Liver (tissue), 9 donors: Measurements from ENCODE around the gene DCUN1D2. TPM values are rescaled to one million over a fixed set of nuclear protein-coding genes. Genes with fewer than 3 reads are reported as not detected.

Experiments used
- DNase-seq: peaks from one replicate; pipeline ENCODE4 v3.0.0-alpha.2; 2017; ENCODE audit warnings: low spot score
- H3K27ac ChIP-seq, 2 donors: one replicate each; pipeline ENCODE4 v1.7.0; 2013; ENCODE audit warnings: inconsistent platforms in 2 of 2, low read length in 2 of 2, control low read depth in 1 of 2, low read depth in 1 of 2, mild to moderate bottlenecking in 1 of 2
- H3K27me3 ChIP-seq, 4 donors: one replicate each; pipeline versions ENCODE4 v1.6.1 to v1.7.0; 2013; ENCODE audit warnings: low read length in 3 of 4, inconsistent platforms in 1 of 4, mild to moderate bottlenecking in 1 of 4, moderate library complexity in 1 of 4; ENCODE audit not compliant: control insufficient read depth in 4 of 4, insufficient read depth in 4 of 4
- H3K36me3 ChIP-seq, 4 donors: one replicate each; pipeline versions ENCODE4 v1.6.1 to v1.7.0; 2013; ENCODE audit warnings: low read length in 3 of 4, mild to moderate bottlenecking in 3 of 4, low read depth in 1 of 4, moderate library complexity in 1 of 4; ENCODE audit not compliant: control insufficient read depth in 4 of 4, insufficient read depth in 3 of 4
- H3K4me1 ChIP-seq, 4 donors: one replicate each; pipeline versions ENCODE4 v1.6.1 to v1.7.0; 2013; ENCODE audit warnings: low read length in 3 of 4, mild to moderate bottlenecking in 3 of 4, moderate library complexity in 1 of 4; ENCODE audit not compliant: control insufficient read depth in 4 of 4, insufficient read depth in 4 of 4
- H3K4me3 ChIP-seq, 3 donors: one replicate each; pipeline versions ENCODE4 v1.6.1 to v1.7.0; 2013; ENCODE audit warnings: low read length in 3 of 3, control low read depth in 1 of 3, low read depth in 1 of 3, mild to moderate bottlenecking in 1 of 3
- H3K9ac ChIP-seq, 2 donors: one replicate each; pipeline ENCODE4 v1.7.0; 2013; ENCODE audit warnings: low read length in 2 of 2, mild to moderate bottlenecking in 2 of 2, moderate library complexity in 2 of 2, control low read depth in 1 of 2, low read depth in 1 of 2
- H3K9me3 ChIP-seq, 4 donors: one replicate each; pipeline versions ENCODE4 v1.6.1 to v1.7.0; 2013; ENCODE audit warnings: low read length in 3 of 4; ENCODE audit not compliant: control insufficient read depth in 4 of 4
- EGR1 ChIP-seq, 2 donors: IDR thresholded peaks; 2 replicates each; pipeline ENCODE4 v1.6.1; 2016 to 2018; ENCODE audit warnings: antibody characterized with exemption in 2 of 2, low read depth in 2 of 2
- FOXA1 ChIP-seq: IDR thresholded peaks from 2 replicates; pipeline ENCODE4 v1.6.1; 2016; ENCODE audit warnings: antibody characterized with exemption
- FOXA2 ChIP-seq: IDR thresholded peaks from 2 replicates; pipeline ENCODE4 v1.6.1; 2016; ENCODE audit warnings: antibody characterized with exemption
- GABPA ChIP-seq, 2 donors: IDR thresholded peaks in 1 of 2; conservative IDR thresholded peaks in 1 of 2; 2 replicates each; pipeline ENCODE4 v1.6.1; 2016; ENCODE audit warnings: antibody characterized with exemption in 2 of 2, mild to moderate bottlenecking in 1 of 2, moderate library complexity in 1 of 2
- HNF4A ChIP-seq, 2 donors: conservative IDR thresholded peaks; 2 replicates each; pipeline ENCODE4 v1.6.1; 2016; ENCODE audit warnings: antibody characterized with exemption in 2 of 2, mild to moderate bottlenecking in 2 of 2
- HNF4G ChIP-seq: IDR thresholded peaks from 2 replicates; pipeline ENCODE4 v1.6.1; 2016; ENCODE audit warnings: antibody characterized with exemption
- JUND ChIP-seq, 2 donors: IDR thresholded peaks; 2 replicates each; pipeline ENCODE4 v1.6.1; 2016; ENCODE audit warnings: antibody characterized with exemption in 2 of 2
- NR2F2 ChIP-seq: IDR thresholded peaks from 2 replicates; pipeline ENCODE4 v1.6.1; 2016; ENCODE audit warnings: antibody characterized with exemption
- RAD21 ChIP-seq, 2 donors: IDR thresholded peaks; 2 replicates each; pipeline ENCODE4 v1.6.1; 2016; ENCODE audit warnings: antibody characterized with exemption in 2 of 2, mild to moderate bottlenecking in 2 of 2
- RXRA ChIP-seq, 2 donors: IDR thresholded peaks; 2 replicates each; pipeline ENCODE4 v1.6.1; 2017 to 2018; ENCODE audit warnings: antibody characterized with exemption in 2 of 2, mild to moderate bottlenecking in 1 of 2
- SP1 ChIP-seq: IDR thresholded peaks from 2 replicates; pipeline ENCODE4 v1.6.1; 2018; ENCODE audit warnings: antibody characterized with exemption, mild to moderate bottlenecking
- TAF1 ChIP-seq: conservative IDR thresholded peaks from 2 replicates; pipeline ENCODE4 v1.6.1; 2016; ENCODE audit warnings: antibody characterized with exemption, mild to moderate bottlenecking
- YY1 ChIP-seq: IDR thresholded peaks from 2 replicates; pipeline ENCODE4 v1.6.1; 2016; ENCODE audit warnings: antibody characterized with exemption, mild to moderate bottlenecking
- WGBS: extraction: QIAGEN DNeasy Blood & Tissue Kit; methylation state at CpG from one replicate; pipeline ENCODE4 v1.1.7; 2013; 5-methylcytosine and 5-hydroxymethylcytosine counted together
- polyA plus RNA-seq, 2 donors: library from polyadenylated mRNA; stranded (reverse) in 1 of 2; unstranded in 1 of 2; fragments of 200-250 nt in 1 of 2; fragments of >200 nt in 1 of 2; fragmentation: Nextera tagmentation in 1 of 2; extraction: Ambion mirVana in 1 of 2; gene quantifications; one replicate each; pipeline versions ENCODE4 v1.2.1 to v1.2.3, GENCODE V29; 2013 to 2015
- total RNA-seq, 2 donors: library from RNA; depleted of rRNA; stranded (reverse); fragments of >200 nt; gene quantifications; one replicate each; pipeline ENCODE4 v1.2.3, GENCODE V29; 2014
- TF ChIP-seq, protein P1 (sequence below): IDR thresholded peaks from 2 replicates; pipeline ENCODE4 v1.6.1; 2016; ENCODE audit warnings: antibody characterized with exemption
- TF ChIP-seq, protein P2 (sequence below): IDR thresholded peaks from 2 replicates; pipeline ENCODE4 v1.6.1; 2016; ENCODE audit warnings: antibody characterized with exemption
- TF ChIP-seq, protein P3 (sequence below): IDR thresholded peaks from 2 replicates; pipeline ENCODE4 v1.6.1; 2016; ENCODE audit warnings: antibody characterized with exemption, mild to moderate bottlenecking
- TF ChIP-seq, protein P4 (sequence below): fragments of 150-350 bp; IDR thresholded peaks from 2 replicates; pipeline ENCODE4 v1.5.1; 2017; ENCODE audit warnings: improper control_type of control experiment, low read depth, low read length; ENCODE audit not compliant: missing input control
- TF ChIP-seq, protein P5 (sequence below): IDR thresholded peaks from 2 replicates; pipeline ENCODE4 v1.6.1; 2016; ENCODE audit warnings: antibody characterized with exemption
- donor health status: healthy.
- donor health status: healthy.
- donor health status: healthy.
- donor health status: healthy.
- donor health status: healthy.

DCUN1D2 gene
- total and polyA plus RNA-seq, 4 donors = 4.0 to 13.1 (median 5.5) TPM

DNA sequence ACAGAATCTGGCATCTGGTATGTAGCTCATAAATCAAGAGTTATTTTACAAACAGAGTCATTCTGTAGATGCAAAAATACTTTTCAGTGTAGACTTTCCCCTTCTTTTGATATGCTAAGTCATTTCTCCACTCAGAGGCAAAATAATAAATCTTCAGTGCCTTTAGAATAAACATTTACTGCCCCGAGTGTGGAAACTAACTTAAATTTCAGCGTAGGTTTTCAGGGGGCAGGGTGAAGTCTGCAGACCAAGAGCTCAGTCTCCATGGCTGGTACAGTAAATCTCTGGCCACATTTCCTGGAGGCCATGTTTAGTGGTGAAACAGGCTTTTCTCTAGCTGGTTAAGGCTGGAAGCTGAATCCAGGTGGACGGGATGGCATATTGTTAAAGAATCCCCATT, 24.1 kb downstream of the DCUN1D2 start:
- H3K36me3 ChIP-seq = peaks cover 0 to 7% (median 3%) of the 10 kb centered on the region in 4 donors
- DNase-seq = no peak
- 97% methylated on average over 3 of the region's 3 CpGs for WGBS
- no peak overlapping the region for H3K9ac ChIP-seq
- no peak overlapping the region for H3K27ac ChIP-seq
- no peak overlapping the region for H3K4me3 ChIP-seq
- no peaks in the 10 kb centered on the region for H3K9me3 ChIP-seq
- H3K4me1 ChIP-seq = peaks cover 0 to 2% (median 0%) of the 10 kb centered on the region in 4 donors
- no peaks in the 10 kb centered on the region for H3K27me3 ChIP-seq
- TF ChIP-seq SP1 (no peak), NR2F2 (no peak), EGR1 (IDR thresholded peaks at IDR 0.05; ENCODE audit: low read depth in 2 of 2) (no peak), HNF4G (no peak), YY1 (no peak), JUND (IDR thresholded peaks at IDR 0.05) (no peak), RAD21 (IDR thresholded peaks at IDR 0.05) (no peak), FOXA2 (no peak), GABPA (IDR thresholded peaks at IDR 0.05 in 1 of 2, conservative IDR thresholded peaks at IDR 0.05 in 1 of 2) (no peak), RXRA (IDR thresholded peaks at IDR 0.05) (no peak), HNF4A (conservative IDR thresholded peaks at IDR 0.05) (no peak), TAF1 (no peak), FOXA1 (no peak)
- TF ChIP-seq, protein P1, sequence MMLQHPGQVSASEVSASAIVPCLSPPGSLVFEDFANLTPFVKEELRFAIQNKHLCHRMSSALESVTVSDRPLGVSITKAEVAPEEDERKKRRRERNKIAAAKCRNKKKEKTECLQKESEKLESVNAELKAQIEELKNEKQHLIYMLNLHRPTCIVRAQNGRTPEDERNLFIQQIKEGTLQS = no peak
- TF ChIP-seq, protein P2, sequence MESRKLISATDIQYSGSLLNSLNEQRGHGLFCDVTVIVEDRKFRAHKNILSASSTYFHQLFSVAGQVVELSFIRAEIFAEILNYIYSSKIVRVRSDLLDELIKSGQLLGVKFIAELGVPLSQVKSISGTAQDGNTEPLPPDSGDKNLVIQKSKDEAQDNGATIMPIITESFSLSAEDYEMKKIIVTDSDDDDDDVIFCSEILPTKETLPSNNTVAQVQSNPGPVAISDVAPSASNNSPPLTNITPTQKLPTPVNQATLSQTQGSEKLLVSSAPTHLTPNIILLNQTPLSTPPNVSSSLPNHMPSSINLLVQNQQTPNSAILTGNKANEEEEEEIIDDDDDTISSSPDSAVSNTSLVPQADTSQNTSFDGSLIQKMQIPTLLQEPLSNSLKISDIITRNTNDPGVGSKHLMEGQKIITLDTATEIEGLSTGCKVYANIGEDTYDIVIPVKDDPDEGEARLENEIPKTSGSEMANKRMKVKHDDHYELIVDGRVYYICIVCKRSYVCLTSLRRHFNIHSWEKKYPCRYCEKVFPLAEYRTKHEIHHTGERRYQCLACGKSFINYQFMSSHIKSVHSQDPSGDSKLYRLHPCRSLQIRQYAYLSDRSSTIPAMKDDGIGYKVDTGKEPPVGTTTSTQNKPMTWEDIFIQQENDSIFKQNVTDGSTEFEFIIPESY = no peak
- TF ChIP-seq, protein P3, sequence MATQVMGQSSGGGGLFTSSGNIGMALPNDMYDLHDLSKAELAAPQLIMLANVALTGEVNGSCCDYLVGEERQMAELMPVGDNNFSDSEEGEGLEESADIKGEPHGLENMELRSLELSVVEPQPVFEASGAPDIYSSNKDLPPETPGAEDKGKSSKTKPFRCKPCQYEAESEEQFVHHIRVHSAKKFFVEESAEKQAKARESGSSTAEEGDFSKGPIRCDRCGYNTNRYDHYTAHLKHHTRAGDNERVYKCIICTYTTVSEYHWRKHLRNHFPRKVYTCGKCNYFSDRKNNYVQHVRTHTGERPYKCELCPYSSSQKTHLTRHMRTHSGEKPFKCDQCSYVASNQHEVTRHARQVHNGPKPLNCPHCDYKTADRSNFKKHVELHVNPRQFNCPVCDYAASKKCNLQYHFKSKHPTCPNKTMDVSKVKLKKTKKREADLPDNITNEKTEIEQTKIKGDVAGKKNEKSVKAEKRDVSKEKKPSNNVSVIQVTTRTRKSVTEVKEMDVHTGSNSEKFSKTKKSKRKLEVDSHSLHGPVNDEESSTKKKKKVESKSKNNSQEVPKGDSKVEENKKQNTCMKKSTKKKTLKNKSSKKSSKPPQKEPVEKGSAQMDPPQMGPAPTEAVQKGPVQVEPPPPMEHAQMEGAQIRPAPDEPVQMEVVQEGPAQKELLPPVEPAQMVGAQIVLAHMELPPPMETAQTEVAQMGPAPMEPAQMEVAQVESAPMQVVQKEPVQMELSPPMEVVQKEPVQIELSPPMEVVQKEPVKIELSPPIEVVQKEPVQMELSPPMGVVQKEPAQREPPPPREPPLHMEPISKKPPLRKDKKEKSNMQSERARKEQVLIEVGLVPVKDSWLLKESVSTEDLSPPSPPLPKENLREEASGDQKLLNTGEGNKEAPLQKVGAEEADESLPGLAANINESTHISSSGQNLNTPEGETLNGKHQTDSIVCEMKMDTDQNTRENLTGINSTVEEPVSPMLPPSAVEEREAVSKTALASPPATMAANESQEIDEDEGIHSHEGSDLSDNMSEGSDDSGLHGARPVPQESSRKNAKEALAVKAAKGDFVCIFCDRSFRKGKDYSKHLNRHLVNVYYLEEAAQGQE = no peak
- TF ChIP-seq, protein P4, sequence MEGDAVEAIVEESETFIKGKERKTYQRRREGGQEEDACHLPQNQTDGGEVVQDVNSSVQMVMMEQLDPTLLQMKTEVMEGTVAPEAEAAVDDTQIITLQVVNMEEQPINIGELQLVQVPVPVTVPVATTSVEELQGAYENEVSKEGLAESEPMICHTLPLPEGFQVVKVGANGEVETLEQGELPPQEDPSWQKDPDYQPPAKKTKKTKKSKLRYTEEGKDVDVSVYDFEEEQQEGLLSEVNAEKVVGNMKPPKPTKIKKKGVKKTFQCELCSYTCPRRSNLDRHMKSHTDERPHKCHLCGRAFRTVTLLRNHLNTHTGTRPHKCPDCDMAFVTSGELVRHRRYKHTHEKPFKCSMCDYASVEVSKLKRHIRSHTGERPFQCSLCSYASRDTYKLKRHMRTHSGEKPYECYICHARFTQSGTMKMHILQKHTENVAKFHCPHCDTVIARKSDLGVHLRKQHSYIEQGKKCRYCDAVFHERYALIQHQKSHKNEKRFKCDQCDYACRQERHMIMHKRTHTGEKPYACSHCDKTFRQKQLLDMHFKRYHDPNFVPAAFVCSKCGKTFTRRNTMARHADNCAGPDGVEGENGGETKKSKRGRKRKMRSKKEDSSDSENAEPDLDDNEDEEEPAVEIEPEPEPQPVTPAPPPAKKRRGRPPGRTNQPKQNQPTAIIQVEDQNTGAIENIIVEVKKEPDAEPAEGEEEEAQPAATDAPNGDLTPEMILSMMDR = no peak
- TF ChIP-seq, protein P5, sequence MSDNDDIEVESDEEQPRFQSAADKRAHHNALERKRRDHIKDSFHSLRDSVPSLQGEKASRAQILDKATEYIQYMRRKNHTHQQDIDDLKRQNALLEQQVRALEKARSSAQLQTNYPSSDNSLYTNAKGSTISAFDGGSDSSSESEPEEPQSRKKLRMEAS = no peak
